T-helper 1 cell treated with Interleukin-12 subunit alpha and Interleukin-12 subunit beta and Interleukin-4 antibody, amounts not matched to agents 30 ng/mL and 1 ng/mL, for 36 hours (primary cell): ENCODE data around the gene PROSER3. TPM values are rescaled to one million over a fixed set of nuclear protein-coding genes. Genes with fewer than 3 reads are reported as not detected.

Source experiments
- intact Hi-C: fragments of 100-400 bp; cut with micrococcal nuclease; formaldehyde crosslinking; loops from one replicate; pipeline ENCODE4 v1.15.1; 2024
- total RNA-seq: library from RNA; stranded (reverse); gene quantifications from 2 replicates; pipeline ENCODE4 v1.2.3, GENCODE V29; 2022

PROSER3 gene
- total RNA-seq, 1 donor from 2014 or later = 51.4 TPM

GRCh38 chr19:35775046-35775297 is 17.0 kb downstream of the PROSER3 start:
- intact Hi-C loops = loop anchor here (1.0 to 2.0 kb wide), 13 partner anchors 17 to 340 kb away; partner anchors contain the start of genes ALKBH6, COX6B1, LIN37 and PROSER3

GRCh38 chr19:35775298-35776101 is 17.5 kb downstream of the PROSER3 start, which contains the start of gene ARHGAP33:
TSS of gene ARHGAP33 (plus strand) at chr19:35775564. CDS start at chr19:35775659, 95 bp downstream.
- intact Hi-C loops = loop anchor here (1.0 to 2.0 kb wide), 13 partner anchors 17 to 340 kb away; partner anchors contain the start of genes ALKBH6, COX6B1, LIN37 and PROSER3

- intact Hi-C loops = no loop called here
These were observed 18.3 kb downstream of the PROSER3 start for GRCh38 chr19:35776102-35776788.

- intact Hi-C loops = no loop called here
These were observed 19.3 kb downstream of the PROSER3 start for GRCh38 chr19:35777086-35777841.

GRCh38 chr19:35777961-35778360 is 20.0 kb downstream of the PROSER3 start:
- intact Hi-C loops = no loop called here

- intact Hi-C loops = no loop called here
These were observed 21.1 kb downstream of the PROSER3 start for GRCh38 chr19:35779033-35779432.

GRCh38 chr19:35780058-35780457 is 22.1 kb downstream of the PROSER3 start:
- intact Hi-C loops = no loop called here

GRCh38 chr19:35780717-35781116 is 22.7 kb downstream of the PROSER3 start:
- intact Hi-C loops = no loop called here

GRCh38 chr19:35781650-35782049 is 23.7 kb downstream of the PROSER3 start:
- intact Hi-C loops = no loop called here

- intact Hi-C loops = no loop called here
These were observed 24.6 kb downstream of the PROSER3 start for GRCh38 chr19:35782589-35782988.

- intact Hi-C loops = no loop called here
These were observed 25.8 kb downstream of the PROSER3 start for GRCh38 chr19:35783469-35784434.

GRCh38 chr19:35784503-35785338 is 26.7 kb downstream of the PROSER3 start:
- intact Hi-C loops = no loop called here

GRCh38 chr19:35785339-35785627 is 27.3 kb downstream of the PROSER3 start:
- intact Hi-C loops = no loop called here

GRCh38 chr19:35786299-35787160 is 28.6 kb downstream of the PROSER3 start:
- intact Hi-C loops = no loop called here

GRCh38 chr19:35787227-35787799 is 29.3 kb downstream of the PROSER3 start:
- intact Hi-C loops = no loop called here

GRCh38 chr19:35788205-35788960 is 30.4 kb downstream of the PROSER3 start:
- intact Hi-C loops = no loop called here

GRCh38 chr19:35789195-35789977 is 31.4 kb downstream of the PROSER3 start:
- intact Hi-C loops = no loop called here
